ENCODE measurements around the gene KNL1. TPM values are rescaled to one million over a fixed set of nuclear protein-coding genes. Genes with fewer than 3 reads are reported as not detected.

Gene KNL1
- total and polyA plus RNA-seq, 8 donors = 0.50 to 57.8 (median 1.8) TPM

DNA sequence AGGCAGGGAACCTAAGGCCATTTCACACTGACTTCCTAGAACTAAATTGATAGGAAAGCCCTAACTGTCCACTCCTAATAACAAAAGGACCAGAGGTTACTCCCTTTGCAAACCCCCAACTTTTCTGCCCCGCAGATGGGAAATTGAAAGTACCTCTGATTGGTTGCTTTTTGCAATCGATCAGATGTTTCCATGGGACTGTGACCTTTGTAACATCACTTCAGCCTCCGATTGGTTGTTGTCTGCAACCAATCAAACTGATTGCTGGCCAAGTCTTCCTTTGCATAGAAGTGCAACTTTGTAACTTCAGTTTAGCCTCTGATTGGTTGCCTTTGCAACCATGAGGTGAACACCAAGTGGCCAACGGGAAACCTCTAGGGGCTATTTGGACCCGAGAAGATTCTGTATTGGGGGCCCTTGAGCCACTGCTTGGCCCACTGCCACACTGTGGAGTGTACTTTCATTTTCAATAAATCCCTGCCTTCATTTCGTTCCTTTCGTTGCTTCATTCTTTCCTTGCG is 11.3 kb upstream of the KNL1 start:
- no peak for TF ChIP-seq POLR2AphosphoS5 (IDR thresholded peaks at IDR 0.05)
- TF ChIP-seq POLR2A (IDR thresholded peaks at IDR 0.05) = no peak
- no peak for TF ChIP-seq EP300 (IDR thresholded peaks at IDR 0.05)
- TF ChIP-seq CTCF (IDR thresholded peaks at IDR 0.05) = no peak
- Histone ChIP-seq H3K9me3 (no peaks in the 10 kb centered on the region), H3K4me3 (peak overlapping the region; percentile 28 to 39 (median 36)), H3K4me1 (peaks cover 0 to 6% (median 3%) of the 10 kb centered on the region in 4 donors), H3K27ac (peak overlapping the region in 1 of 5 donors; percentile 51), H3K27me3 (no peaks in the 10 kb centered on the region), H3K36me3 (no peaks in the 10 kb centered on the region)
- WGBS, 5 donors = 57 to 78% (median 66%) methylated on average over 8 of the region's 8 CpGs
- DNase-seq = no peak
- intact Hi-C loops (cut with DNase I; ENCODE audit: low total_unique reads) = no loop called here

DNA sequence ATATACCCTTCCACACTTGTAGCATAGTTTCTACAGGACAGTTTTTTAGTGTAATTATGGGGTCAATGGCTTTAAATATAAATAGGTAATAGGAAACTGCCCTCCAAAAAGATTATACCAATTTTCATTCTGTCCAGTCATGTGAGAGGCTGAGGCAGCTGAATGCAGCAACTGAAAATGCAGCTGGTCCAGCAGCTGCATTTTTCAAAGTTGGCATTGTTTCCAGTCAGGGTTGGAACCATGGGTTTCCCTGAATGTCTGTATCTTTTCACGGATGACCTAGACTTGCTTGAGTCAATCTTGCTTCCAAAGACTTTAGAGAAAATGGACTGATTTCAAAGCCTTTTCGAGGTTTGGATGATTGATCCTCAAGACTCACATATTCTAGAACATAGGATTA is 9.9 kb upstream of the KNL1 start:
- Histone ChIP-seq H3K4me1 (peaks cover 0 to 6% (median 3%) of the 10 kb centered on the region in 4 donors), H3K27ac (no peak overlapping the region), H3K9me3 (no peaks in the 10 kb centered on the region), H3K4me3 (no peak overlapping the region), H3K27me3 (no peaks in the 10 kb centered on the region), H3K36me3 (no peaks in the 10 kb centered on the region)
- intact Hi-C loops (cut with DNase I; ENCODE audit: low total_unique reads) = no loop called here
- no peak for TF ChIP-seq EP300 (IDR thresholded peaks at IDR 0.05)
- no peak for TF ChIP-seq POLR2AphosphoS5 (IDR thresholded peaks at IDR 0.05)
- no peak for TF ChIP-seq CTCF (IDR thresholded peaks at IDR 0.05)
- TF ChIP-seq POLR2A (IDR thresholded peaks at IDR 0.05) = no peak
- DNase-seq = no peak
- 39 to 46% (median 42%) methylated on average over 2 of the region's 2 CpGs for WGBS, 5 donors

DNA sequence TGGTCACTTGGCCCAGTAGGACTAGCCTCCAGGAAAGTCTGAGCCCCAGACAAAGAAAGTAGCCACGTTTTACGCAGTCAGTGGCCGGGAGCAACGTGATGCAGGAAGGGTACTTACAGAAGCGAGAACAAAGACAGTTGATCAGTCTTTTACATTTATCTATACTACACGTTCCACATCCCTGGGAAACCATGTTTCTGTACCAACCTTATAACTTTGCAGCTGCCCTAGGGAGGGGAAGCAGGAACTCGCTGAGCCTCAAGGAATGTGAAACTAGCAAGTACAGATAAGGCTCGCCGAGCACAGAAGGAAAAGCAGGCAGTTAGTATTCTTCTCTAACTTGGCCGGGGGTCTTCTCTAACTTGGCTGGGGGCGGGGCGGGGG is 3.4 kb upstream of the KNL1 start:
- H3K27me3 ChIP-seq = peaks cover 0 to 3% (median 0%) of the 10 kb centered on the region in 3 donors
- H3K36me3 ChIP-seq = no peaks in the 10 kb centered on the region
- H3K9me3 ChIP-seq = no peaks in the 10 kb centered on the region
- H3K4me1 ChIP-seq = peaks cover 8 to 36% (median 22%) of the 10 kb centered on the region in 4 donors
- 19 to 53% (median 44%) methylated on average over 12 of the region's 12 CpGs for WGBS, 5 donors
- DNase-seq = peak; percentile 41 to 43
- intact Hi-C loops (cut with DNase I; ENCODE audit: low total_unique reads) = no loop called here
- TF ChIP-seq EP300 (IDR thresholded peaks at IDR 0.05) = no peak
- no peak for TF ChIP-seq POLR2A (IDR thresholded peaks at IDR 0.05)
- TF ChIP-seq CTCF (IDR thresholded peaks at IDR 0.05) = no peak
- H3K27ac ChIP-seq = peak overlapping the region; percentile 41 to 72 (median 64)
- peak overlapping the region; percentile 3 to 38 (median 24) for H3K4me3 ChIP-seq

- H3K4me1 ChIP-seq = peaks cover 8 to 36% (median 22%) of the 10 kb centered on the region in 4 donors
- no peaks in the 10 kb centered on the region for H3K9me3 ChIP-seq
- H3K4me3 ChIP-seq = no peak overlapping the region
- TF ChIP-seq POLR2A (IDR thresholded peaks at IDR 0.05) (no peak), CTCF (IDR thresholded peaks at IDR 0.05) (no peak), POLR2AphosphoS5 (IDR thresholded peaks at IDR 0.05) (no peak), EP300 (IDR thresholded peaks at IDR 0.05) (no peak)
- no peaks in the 10 kb centered on the region for H3K36me3 ChIP-seq
- H3K27me3 ChIP-seq = peaks cover 0 to 8% (median 0%) of the 10 kb centered on the region in 3 donors
- intact Hi-C loops (cut with DNase I; ENCODE audit: low total_unique reads) = no loop called here
- peak overlapping the region in 4 of 5 donors; percentile 41 to 72 (median 68) for H3K27ac ChIP-seq
- 27 to 50% (median 47%) methylated on average over 8 of the region's 8 CpGs for WGBS, 5 donors
- peak in 1 of 2 donors; percentile 37 for DNase-seq
Observed at GRCh38 chr15:40591389-40591788, 2.7 kb upstream of the KNL1 start.

Data from stomach (tissue), 9 donors.